ENCODE data around the gene MSANTD3. TPM values are rescaled to one million over a fixed set of nuclear protein-coding genes. Genes with fewer than 3 reads are reported as not detected.

MSANTD3 gene
- total and polyA plus RNA-seq, 2 experiments from 2014 or later: 19.7 to 34.5 TPM

GRCh38 chr9:100485196-100485595, 58.3 kb downstream of the MSANTD3 start (continued):
- TF ChIP-seq, protein P1, sequence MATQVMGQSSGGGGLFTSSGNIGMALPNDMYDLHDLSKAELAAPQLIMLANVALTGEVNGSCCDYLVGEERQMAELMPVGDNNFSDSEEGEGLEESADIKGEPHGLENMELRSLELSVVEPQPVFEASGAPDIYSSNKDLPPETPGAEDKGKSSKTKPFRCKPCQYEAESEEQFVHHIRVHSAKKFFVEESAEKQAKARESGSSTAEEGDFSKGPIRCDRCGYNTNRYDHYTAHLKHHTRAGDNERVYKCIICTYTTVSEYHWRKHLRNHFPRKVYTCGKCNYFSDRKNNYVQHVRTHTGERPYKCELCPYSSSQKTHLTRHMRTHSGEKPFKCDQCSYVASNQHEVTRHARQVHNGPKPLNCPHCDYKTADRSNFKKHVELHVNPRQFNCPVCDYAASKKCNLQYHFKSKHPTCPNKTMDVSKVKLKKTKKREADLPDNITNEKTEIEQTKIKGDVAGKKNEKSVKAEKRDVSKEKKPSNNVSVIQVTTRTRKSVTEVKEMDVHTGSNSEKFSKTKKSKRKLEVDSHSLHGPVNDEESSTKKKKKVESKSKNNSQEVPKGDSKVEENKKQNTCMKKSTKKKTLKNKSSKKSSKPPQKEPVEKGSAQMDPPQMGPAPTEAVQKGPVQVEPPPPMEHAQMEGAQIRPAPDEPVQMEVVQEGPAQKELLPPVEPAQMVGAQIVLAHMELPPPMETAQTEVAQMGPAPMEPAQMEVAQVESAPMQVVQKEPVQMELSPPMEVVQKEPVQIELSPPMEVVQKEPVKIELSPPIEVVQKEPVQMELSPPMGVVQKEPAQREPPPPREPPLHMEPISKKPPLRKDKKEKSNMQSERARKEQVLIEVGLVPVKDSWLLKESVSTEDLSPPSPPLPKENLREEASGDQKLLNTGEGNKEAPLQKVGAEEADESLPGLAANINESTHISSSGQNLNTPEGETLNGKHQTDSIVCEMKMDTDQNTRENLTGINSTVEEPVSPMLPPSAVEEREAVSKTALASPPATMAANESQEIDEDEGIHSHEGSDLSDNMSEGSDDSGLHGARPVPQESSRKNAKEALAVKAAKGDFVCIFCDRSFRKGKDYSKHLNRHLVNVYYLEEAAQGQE (IDR thresholded peaks at IDR 0.05; ENCODE audit: unreplicated experiment): no peak
- TF ChIP-seq ZNF331 (CRISPR knock-in tag; IDR thresholded peaks at IDR 0.05; ENCODE audit: low read depth): no peak
- TF ChIP-seq, protein P2, sequence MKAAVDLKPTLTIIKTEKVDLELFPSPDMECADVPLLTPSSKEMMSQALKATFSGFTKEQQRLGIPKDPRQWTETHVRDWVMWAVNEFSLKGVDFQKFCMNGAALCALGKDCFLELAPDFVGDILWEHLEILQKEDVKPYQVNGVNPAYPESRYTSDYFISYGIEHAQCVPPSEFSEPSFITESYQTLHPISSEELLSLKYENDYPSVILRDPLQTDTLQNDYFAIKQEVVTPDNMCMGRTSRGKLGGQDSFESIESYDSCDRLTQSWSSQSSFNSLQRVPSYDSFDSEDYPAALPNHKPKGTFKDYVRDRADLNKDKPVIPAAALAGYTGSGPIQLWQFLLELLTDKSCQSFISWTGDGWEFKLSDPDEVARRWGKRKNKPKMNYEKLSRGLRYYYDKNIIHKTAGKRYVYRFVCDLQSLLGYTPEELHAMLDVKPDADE (IDR thresholded peaks at IDR 0.05): no peak
- TF ChIP-seq NANOG (IDR thresholded peaks at IDR 0.05; ENCODE audit: borderline replicate concordance): no peak

DNA sequence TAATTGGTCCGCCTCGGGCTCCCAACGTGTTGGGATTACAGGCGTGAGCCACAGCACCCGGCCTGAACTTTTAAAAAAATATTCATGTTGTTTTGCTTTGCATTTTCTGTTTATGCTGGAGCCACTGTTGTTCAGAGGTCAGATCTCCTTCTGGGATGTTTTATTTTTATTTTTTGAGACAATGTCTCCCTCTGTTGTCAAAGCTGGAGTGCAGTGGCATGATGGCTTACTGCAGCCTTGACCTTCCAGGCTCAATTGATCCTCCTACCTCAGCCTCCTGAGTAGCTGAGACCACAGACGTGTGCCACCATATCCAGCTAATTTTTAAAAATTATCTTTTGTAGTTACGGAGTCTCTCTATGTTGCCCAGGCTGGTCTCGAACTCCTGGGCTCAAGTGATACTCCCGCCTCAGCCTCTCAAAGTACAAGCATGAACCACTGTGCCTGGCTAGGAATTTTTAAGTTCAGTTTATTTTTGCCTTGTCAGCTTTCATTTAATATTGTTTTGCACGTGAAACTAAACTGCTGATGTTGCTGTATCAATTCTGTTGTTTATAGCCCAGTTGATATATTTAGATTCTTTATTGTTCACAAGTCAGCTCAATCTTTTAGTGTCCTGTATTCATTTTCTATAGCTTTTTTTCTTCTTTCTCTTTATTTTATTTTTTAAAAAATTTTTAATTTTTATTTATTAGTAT, 59.7 kb downstream of the MSANTD3 start:
- Histone ChIP-seq H3F3A (replicated peaks; ENCODE audit: low read depth) (no peaks in the 10 kb centered on the region), H3K36me3 (ENCODE audit: insufficient read depth) (no peaks in the 10 kb centered on the region), H2AFZ (no peak overlapping the region), H3K27ac (ENCODE audit: low read depth) (no peak overlapping the region), H3K4me3 (no peak overlapping the region), H3K27me3 (ENCODE audit: insufficient read depth) (no peaks in the 10 kb centered on the region), H3K4me1 (ENCODE audit: insufficient read depth) (peaks cover 16% of the 10 kb centered on the region), H3K4me2 (no peak overlapping the region), H4K20me1 (replicated peaks; ENCODE audit: insufficient read depth) (peaks cover 51% of the 10 kb centered on the region), H3K9me2 (ENCODE audit: insufficient read depth) (no peaks in the 10 kb centered on the region), H3K79me2 (replicated peaks; ENCODE audit: insufficient read depth) (peaks cover 100% of the 10 kb centered on the region)
- H3K4me1 Mint-ChIP-seq: peaks cover 31% of the 10 kb centered on the region
- peaks cover 3% of the 10 kb centered on the region for H3K27me3 Mint-ChIP-seq (ENCODE audit: insufficient read depth, low read depth, poor library complexity)
- no peaks in the 10 kb centered on the region for H3K36me3 Mint-ChIP-seq (ENCODE audit: low read depth)
- no peak for ATAC-seq
- H3K27ac Mint-ChIP-seq: no peak overlapping the region
- TF ChIP-seq ZNF114 (CRISPR knock-in tag; IDR thresholded peaks at IDR 0.05) (no peak), CTCF (conservative IDR thresholded peaks at IDR 0.05; ENCODE audit: low read depth in 2 of 2) (peak in 1 of 2 experiments; percentile 28; a peak in 1 of 4 replicates), EZH2 (IDR thresholded peaks at IDR 0.05; ENCODE audit: low read depth, unreplicated experiment) (no peak)
- DNase-seq (ENCODE audit: low spot score): no peak
- no peak overlapping the region for H3K4me3 Mint-ChIP-seq
- no peaks in the 10 kb centered on the region for H3K9me3 Mint-ChIP-seq

Measured in GM23338 (cell line).